A549 (cell line): ENCODE measurements around the gene SEMA4D. TPM values are rescaled to one million over a fixed set of nuclear protein-coding genes. Genes with fewer than 3 reads are reported as not detected.

Experiments
- ATAC-seq, 2 experiments: fragments of 200-7000 bp in 1 of 2; fragments of >200 bp in 1 of 2; cut with Nextera tagmentation in 1 of 2; cut with Tn5 transposase in 1 of 2; 3 replicates each; pipeline versions ENCODE4 v1.8.0 to v1.9.1; 2018 to 2020; ENCODE audit warnings: mild to moderate bottlenecking in 1 of 2, moderate library complexity in 1 of 2
- CTCF ChIA-PET: fragments of 300-600 bp; sonication (Branson Sonifier 250); formaldehyde crosslinking; extraction: SDS; loops from one replicate; lab custom pipeline; 2021; ENCODE audit warnings: antibody characterized with exemption, inconsistent platforms; lab: Yijun Ruan, JAX
- POLR2A ChIA-PET: fragments of 350-600 bp; formaldehyde crosslinking; extraction: SDS; loops from one replicate; lab custom pipeline; 2021; ENCODE audit warnings: antibody characterized with exemption, inconsistent platforms; lab: Yijun Ruan, JAX
- DNase-seq, 2 experiments: peaks; one replicate each; pipeline versions ENCODE4 v3.0.0 to v3.0.0-alpha.2; 2011 to 2016; ENCODE audit warnings: low read depth in 1 of 2, low spot score in 1 of 2
- FAIRE-seq: peaks from 2 replicates; lab custom pipeline; 2011; peaks lifted over from hg19 to GRCh38; lab: Jason Lieb, UNC
- H3K27ac ChIP-seq, 2 experiments: fragments of >200 bp; sonication (Bioruptor Twin); formaldehyde crosslinking; 3 replicates each; pipeline ENCODE4 v1.5.1; 2016 to 2017
- H3K4me1 ChIP-seq: fragments of >200 bp; sonication (Bioruptor Twin); formaldehyde crosslinking; 3 replicates; pipeline ENCODE4 v1.6.1; 2016
- H3K4me2 ChIP-seq: fragments of >200 bp; sonication (Bioruptor Twin); formaldehyde crosslinking; 3 replicates; pipeline ENCODE4 v1.6.1; 2016
- H3K4me3 ChIP-seq: fragments of >200 bp; sonication (Bioruptor Twin); formaldehyde crosslinking; 3 replicates; pipeline ENCODE4 v1.5.1; 2016
- H3K9me3 ChIP-seq: fragments of >200 bp; sonication (Bioruptor Twin); formaldehyde crosslinking; 3 replicates; pipeline ENCODE4 v1.6.1; 2016
- ATOH8 ChIP-seq: fragments of 250-450 bp; sonication (Bioruptor Pico); IDR thresholded peaks from 2 replicates; pipeline ENCODE4 v1.5.0; 2020; ENCODE audit warnings: low read depth, mild to moderate bottlenecking, moderate library complexity
- BCL3 ChIP-seq: fragments of >200 bp; sonication (Bioruptor Twin); formaldehyde crosslinking; IDR thresholded peaks from 3 replicates; pipeline ENCODE4 v1.6.1; 2016
- BHLHE40 ChIP-seq: IDR thresholded peaks from 2 replicates; pipeline ENCODE4 v1.6.1; 2012; ENCODE audit warnings: low read depth, low read length, inconsistent platforms
- CBX8 ChIP-seq: fragments of 200-600 bp; sonication (generic); IDR thresholded peaks from 2 replicates; pipeline ENCODE4 v1.6.1; 2016
- CEBPB ChIP-seq, 2 experiments: fragments of >200 bp in 1 of 2; sonication (Bioruptor Twin) in 1 of 2; formaldehyde crosslinking in 1 of 2; IDR thresholded peaks; 2 replicates each; pipeline ENCODE4 v1.6.1; 2012 to 2016
- ESRRA ChIP-seq: fragments of 150-350 bp; IDR thresholded peaks from 2 replicates; pipeline ENCODE4 v1.6.1; 2014; ENCODE audit warnings: mild to moderate bottlenecking, low read length, borderline replicate concordance
- FOSL2 ChIP-seq, 2 experiments: fragments of 450-650 bp in 1 of 2; fragments of >200 bp in 1 of 2; sonication (Bioruptor Twin) in 1 of 2; formaldehyde crosslinking; IDR thresholded peaks; 2 replicates each; pipeline versions ENCODE4 v1.5.0 to v1.6.1; 2016 to 2020; ENCODE audit warnings: mild to moderate bottlenecking in 1 of 2, moderate library complexity in 1 of 2
- FOXS1 ChIP-seq: fragments of 250-450 bp; sonication (Bioruptor Pico); IDR thresholded peaks from 2 replicates; pipeline ENCODE4 v1.5.0; 2020; ENCODE audit warnings: mild to moderate bottlenecking, moderate library complexity
- HDAC2 ChIP-seq: fragments of 200-600 bp; sonication (generic); IDR thresholded peaks from 2 replicates; pipeline ENCODE4 v1.6.1; 2016
- HEYL ChIP-seq: fragments of 250-450 bp; sonication (Bioruptor Pico); IDR thresholded peaks from 2 replicates; pipeline ENCODE4 v1.8.0; 2021; ENCODE audit warnings: mild to moderate bottlenecking, moderate library complexity
- JUN ChIP-seq, 2 experiments: fragments of >200 bp; sonication (Bioruptor Twin); formaldehyde crosslinking; IDR thresholded peaks; 2 replicates in 1 of 2; 3 replicates in 1 of 2; pipeline ENCODE4 v1.6.1; 2016 to 2017
- JUNB ChIP-seq: fragments of >200 bp; sonication (Bioruptor Twin); formaldehyde crosslinking; IDR thresholded peaks from 2 replicates; pipeline ENCODE4 v1.6.1; 2016
- KDM5A ChIP-seq: fragments of 200-600 bp; sonication (generic); IDR thresholded peaks from 2 replicates; pipeline ENCODE4 v1.6.1; 2016; ENCODE audit warnings: antibody characterized with exemption, mild to moderate bottlenecking
- MYC ChIP-seq: IDR thresholded peaks from 2 replicates; pipeline ENCODE4 v1.6.1; 2012; ENCODE audit warnings: mild to moderate bottlenecking, inconsistent platforms, low read length, improper control_type of control experiment, borderline replicate concordance
- NPAS2 ChIP-seq: fragments of 250-450 bp; sonication (Bioruptor Pico); IDR thresholded peaks from 2 replicates; pipeline ENCODE4 v1.8.0; 2022; ENCODE audit warnings: mild to moderate bottlenecking, moderate library complexity, borderline replicate concordance
- POLR2A ChIP-seq: IDR thresholded peaks from 2 replicates; pipeline ENCODE4 v1.6.1; 2012; ENCODE audit warnings: mild to moderate bottlenecking, low read length
- RARB ChIP-seq: fragments of 250-450 bp; sonication (Bioruptor Pico); IDR thresholded peaks from 2 replicates; pipeline ENCODE4 v1.8.0; 2021; ENCODE audit warnings: mild to moderate bottlenecking, moderate library complexity
- RFX5 ChIP-seq: fragments of 450-650 bp; IDR thresholded peaks from 2 replicates; pipeline ENCODE4 v1.7.1; 2014; ENCODE audit warnings: antibody characterized with exemption, mild to moderate bottlenecking, moderate library complexity
- TP53 ChIP-seq: fragments of 250-450 bp; sonication (Bioruptor Pico); IDR thresholded peaks from 2 replicates; pipeline ENCODE4 v1.5.0; 2021; ENCODE audit warnings: mild to moderate bottlenecking, moderate library complexity
- USF2 ChIP-seq: fragments of 450-650 bp; IDR thresholded peaks from 2 replicates; pipeline ENCODE4 v1.6.1; 2014; ENCODE audit warnings: antibody characterized with exemption
- WGBS: methylation state at CpG from one replicate; pipeline ENCODE4 v1.1.6; 2017; ENCODE audit errors: missing lambda C conversion rate; 5-methylcytosine and 5-hydroxymethylcytosine counted together
- polyA plus RNA-seq, 4 experiments: library from polyadenylated mRNA; depleted of rRNA in 3 of 4; stranded (reverse); fragments of >200 nt; fragmentation: RNase III in 1 of 4; extraction: RNeasy Plus Mini Kit Qiagen cat#74134 plus additional on column Dnase treatment in 1 of 4; gene quantifications; 2 replicates in 3 of 4; 3 replicates in 1 of 4; pipeline ENCODE4 v1.2.3, GENCODE V29; 2011 to 2017

Gene SEMA4D
- polyA plus RNA-seq, 2 of the 4 experiments (the other 2 are of a cell fraction), result 5.3 to 7.2 TPM

- no peak overlapping the region for H3K4me3 ChIP-seq
- H3K27ac ChIP-seq, result no peak overlapping the region
- 94% methylated on average over 8 of the region's 8 CpGs for WGBS
- no peak overlapping the region for H3K4me2 ChIP-seq
- no peaks in the 10 kb centered on the region for H3K9me3 ChIP-seq
- ChIA-PET CTCF (no interaction called here), POLR2A (no interaction called here)
- no peak for FAIRE-seq
- ATAC-seq, result no peak
- TF ChIP-seq POLR2A (no peak), NPAS2 (CRISPR knock-in tag) (no peak), HDAC2 (no peak), RARB (CRISPR knock-in tag) (no peak), RFX5 (no peak)
- no peak for DNase-seq
- no peaks in the 10 kb centered on the region for H3K4me1 ChIP-seq
Observed at GRCh38 chr9:89446961-89447310, 51.0 kb downstream of the SEMA4D start.

- TF ChIP-seq BCL3 (no peak), ESRRA (no peak), HEYL (CRISPR knock-in tag) (no peak), BHLHE40 (no peak), JUNB (no peak), NPAS2 (CRISPR knock-in tag) (no peak)
- FAIRE-seq, result no peak
- 93% methylated on average over 8 of the region's 13 CpGs for WGBS
- Histone ChIP-seq H3K4me1 (no peaks in the 10 kb centered on the region), H3K4me3 (no peak overlapping the region), H3K9me3 (no peaks in the 10 kb centered on the region), H3K27ac (no peak overlapping the region), H3K4me2 (no peak overlapping the region)
- ChIA-PET POLR2A (no interaction called here), CTCF (interaction anchor here (1.0 kb wide), 1 partner anchor 423 kb away, joined by 3 read pairs; no protein-coding TSS in a partner anchor)
- DNase-seq, result no peak
- ATAC-seq, result no peak
Observed at GRCh38 chr9:89446261-89446960, 51.5 kb downstream of the SEMA4D start.

- no peak for ATAC-seq
- Histone ChIP-seq H3K4me1 (no peaks in the 10 kb centered on the region), H3K4me2 (no peak overlapping the region), H3K9me3 (no peaks in the 10 kb centered on the region), H3K27ac (no peak overlapping the region), H3K4me3 (no peak overlapping the region)
- 86% methylated on average over 8 of the region's 8 CpGs for WGBS
- POLR2A ChIA-PET, result no interaction called here
- no peak for FAIRE-seq
- CTCF ChIA-PET, result interaction anchor here (1.0 kb wide), 1 partner anchor 423 kb away, joined by 3 read pairs; no protein-coding TSS in a partner anchor
- no peak for TF ChIP-seq JUN (IDR thresholded peaks at IDR 0.05)
- no peak for TF ChIP-seq BHLHE40
- no peak for TF ChIP-seq FOSL2 (IDR thresholded peaks at IDR 0.05)
- no peak for TF ChIP-seq FOSL2 (CRISPR knock-in tag; IDR thresholded peaks at IDR 0.05)
- no peak for TF ChIP-seq POLR2A
- no peak for TF ChIP-seq KDM5A
- no peak for TF ChIP-seq CEBPB (IDR thresholded peaks at IDR 0.05)
- TF ChIP-seq FOXS1 (CRISPR knock-in tag), result no peak
- TF ChIP-seq CBX8, result no peak
- no peak for TF ChIP-seq ATOH8
- TF ChIP-seq ESRRA, result no peak
- TF ChIP-seq HDAC2, result no peak
- TF ChIP-seq USF2, result no peak
- no peak for TF ChIP-seq TP53 (CRISPR knock-in tag)
- no peak for TF ChIP-seq MYC
- TF ChIP-seq RARB (CRISPR knock-in tag), result no peak
- no peak for DNase-seq
Observed at GRCh38 chr9:89445801-89446251, 52.1 kb downstream of the SEMA4D start.
